Measurements from ENCODE around the gene LAMA3. TPM values are rescaled to one million over a fixed set of nuclear protein-coding genes. Genes with fewer than 3 reads are reported as not detected.

LAMA3 gene
- total RNA-seq, 1 experiment from 2014 or later = 8.1 TPM

DNA sequence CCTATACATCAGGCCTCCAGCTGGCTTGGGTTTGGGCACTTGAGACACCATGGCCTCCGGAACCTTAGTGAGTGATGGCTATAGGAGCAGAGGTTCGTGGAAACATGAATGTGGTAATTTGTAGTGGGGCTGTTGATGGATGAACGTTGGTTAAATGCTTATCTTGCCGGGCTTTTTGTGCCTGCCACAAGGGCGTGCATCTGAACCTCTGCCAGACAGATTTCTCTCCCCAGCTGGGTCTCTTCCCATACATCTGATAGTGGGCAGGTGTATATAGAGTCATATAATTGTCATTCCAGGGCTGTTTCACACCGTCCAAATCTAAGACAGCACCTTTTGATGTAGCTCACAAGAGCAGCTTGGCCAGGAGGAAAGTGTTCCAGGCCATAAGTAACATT, 14.7 kb downstream of the LAMA3 start:
- H3K27me3 ChIP-seq (ENCODE audit: control insufficient read depth, insufficient read depth, low read length) = no peaks in the 10 kb centered on the region; the same call in 1 of the 2 replicates
- no peak overlapping the region for H3K27ac ChIP-seq (ENCODE audit: low read length)
- H3K4me1 ChIP-seq (ENCODE audit: control insufficient read depth, insufficient read depth, low read length) = no peaks in the 10 kb centered on the region
- intact Hi-C loops (cut with micrococcal nuclease; ENCODE audit: unreplicated experiment) (loop anchor here (2.0 to 10.0 kb wide), 2 partner anchors 81 to 189 kb away; no protein-coding TSS in a partner anchor), in situ Hi-C loops (cut with HindIII; ENCODE audit: low pct_unique_long_range_greater_than_20kb, low sequenced_read_pairs) (no loop called here)
- H3K9me3 ChIP-seq (ENCODE audit: control insufficient read depth, insufficient read depth, low read depth, low read length) = peaks cover 8% of the 10 kb centered on the region; the same call in 1 of the 2 replicates
- no peaks in the 10 kb centered on the region for H3K36me3 ChIP-seq (ENCODE audit: control insufficient read depth, insufficient read depth, low read length)
- TF ChIP-seq, protein P1, sequence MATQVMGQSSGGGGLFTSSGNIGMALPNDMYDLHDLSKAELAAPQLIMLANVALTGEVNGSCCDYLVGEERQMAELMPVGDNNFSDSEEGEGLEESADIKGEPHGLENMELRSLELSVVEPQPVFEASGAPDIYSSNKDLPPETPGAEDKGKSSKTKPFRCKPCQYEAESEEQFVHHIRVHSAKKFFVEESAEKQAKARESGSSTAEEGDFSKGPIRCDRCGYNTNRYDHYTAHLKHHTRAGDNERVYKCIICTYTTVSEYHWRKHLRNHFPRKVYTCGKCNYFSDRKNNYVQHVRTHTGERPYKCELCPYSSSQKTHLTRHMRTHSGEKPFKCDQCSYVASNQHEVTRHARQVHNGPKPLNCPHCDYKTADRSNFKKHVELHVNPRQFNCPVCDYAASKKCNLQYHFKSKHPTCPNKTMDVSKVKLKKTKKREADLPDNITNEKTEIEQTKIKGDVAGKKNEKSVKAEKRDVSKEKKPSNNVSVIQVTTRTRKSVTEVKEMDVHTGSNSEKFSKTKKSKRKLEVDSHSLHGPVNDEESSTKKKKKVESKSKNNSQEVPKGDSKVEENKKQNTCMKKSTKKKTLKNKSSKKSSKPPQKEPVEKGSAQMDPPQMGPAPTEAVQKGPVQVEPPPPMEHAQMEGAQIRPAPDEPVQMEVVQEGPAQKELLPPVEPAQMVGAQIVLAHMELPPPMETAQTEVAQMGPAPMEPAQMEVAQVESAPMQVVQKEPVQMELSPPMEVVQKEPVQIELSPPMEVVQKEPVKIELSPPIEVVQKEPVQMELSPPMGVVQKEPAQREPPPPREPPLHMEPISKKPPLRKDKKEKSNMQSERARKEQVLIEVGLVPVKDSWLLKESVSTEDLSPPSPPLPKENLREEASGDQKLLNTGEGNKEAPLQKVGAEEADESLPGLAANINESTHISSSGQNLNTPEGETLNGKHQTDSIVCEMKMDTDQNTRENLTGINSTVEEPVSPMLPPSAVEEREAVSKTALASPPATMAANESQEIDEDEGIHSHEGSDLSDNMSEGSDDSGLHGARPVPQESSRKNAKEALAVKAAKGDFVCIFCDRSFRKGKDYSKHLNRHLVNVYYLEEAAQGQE (IDR thresholded peaks at IDR 0.05; ENCODE audit: insufficient read depth in 1 of 2, low read depth in 2 of 2, low read length in 1 of 2) = no peak
- TF ChIP-seq POLR2AphosphoS5 (IDR thresholded peaks at IDR 0.05; ENCODE audit: low read depth, low read length) (no peak), TCF7L2 (IDR thresholded peaks at IDR 0.05; ENCODE audit: low read depth, low read length) (no peak), SIN3A (IDR thresholded peaks at IDR 0.05; ENCODE audit: borderline replicate concordance, insufficient read depth, low read depth, low read length) (no peak)
- TF ChIP-seq, protein P2, sequence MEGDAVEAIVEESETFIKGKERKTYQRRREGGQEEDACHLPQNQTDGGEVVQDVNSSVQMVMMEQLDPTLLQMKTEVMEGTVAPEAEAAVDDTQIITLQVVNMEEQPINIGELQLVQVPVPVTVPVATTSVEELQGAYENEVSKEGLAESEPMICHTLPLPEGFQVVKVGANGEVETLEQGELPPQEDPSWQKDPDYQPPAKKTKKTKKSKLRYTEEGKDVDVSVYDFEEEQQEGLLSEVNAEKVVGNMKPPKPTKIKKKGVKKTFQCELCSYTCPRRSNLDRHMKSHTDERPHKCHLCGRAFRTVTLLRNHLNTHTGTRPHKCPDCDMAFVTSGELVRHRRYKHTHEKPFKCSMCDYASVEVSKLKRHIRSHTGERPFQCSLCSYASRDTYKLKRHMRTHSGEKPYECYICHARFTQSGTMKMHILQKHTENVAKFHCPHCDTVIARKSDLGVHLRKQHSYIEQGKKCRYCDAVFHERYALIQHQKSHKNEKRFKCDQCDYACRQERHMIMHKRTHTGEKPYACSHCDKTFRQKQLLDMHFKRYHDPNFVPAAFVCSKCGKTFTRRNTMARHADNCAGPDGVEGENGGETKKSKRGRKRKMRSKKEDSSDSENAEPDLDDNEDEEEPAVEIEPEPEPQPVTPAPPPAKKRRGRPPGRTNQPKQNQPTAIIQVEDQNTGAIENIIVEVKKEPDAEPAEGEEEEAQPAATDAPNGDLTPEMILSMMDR (IDR thresholded peaks at IDR 0.05) = no peak
- ATAC-seq (no peak), DNase-seq (ENCODE audit: low read depth, low spot score) (no peak)
- ChIA-PET CTCF (interaction anchor here (0.6 to 2.1 kb wide), 4 partner anchors 17 to 89 kb away, joined by 4 to 18 read pairs (median 6); no protein-coding TSS in a partner anchor), POLR2A (interaction anchor here (0.5 kb wide), 1 partner anchor 435 kb away, joined by 4 read pairs; the partner anchor contains the start of gene CABYR)
- BruUV-seq (replicated peaks) = no TSS peak
- H3K4me3 ChIP-seq (ENCODE audit: low read depth in 2 of 2, low read length in 2 of 2) = no peak overlapping the region

DNA sequence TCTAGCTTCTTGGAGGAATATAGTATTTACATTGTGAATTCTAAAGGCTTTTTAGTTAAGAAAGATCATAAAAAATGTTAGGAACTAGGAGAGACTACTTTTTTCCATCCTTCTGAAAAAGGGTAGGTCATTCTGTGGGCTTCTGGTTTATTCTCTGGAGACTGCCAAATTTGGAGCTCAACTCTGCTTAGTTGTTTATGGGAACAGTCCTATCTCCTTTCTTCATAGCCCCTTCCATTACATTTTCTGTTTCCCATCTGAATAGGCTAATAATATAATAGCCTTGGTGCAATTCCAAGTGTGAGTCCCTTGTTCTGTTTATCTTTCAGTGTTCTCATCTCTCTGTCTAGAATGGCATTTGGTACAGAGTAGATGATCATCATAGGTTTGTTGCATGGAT, 15.6 kb downstream of the LAMA3 start:
- TF ChIP-seq, protein P1 (IDR thresholded peaks at IDR 0.05; ENCODE audit: insufficient read depth in 1 of 2, low read depth in 2 of 2, low read length in 1 of 2) = no peak
- TF ChIP-seq POLR2AphosphoS5 (IDR thresholded peaks at IDR 0.05; ENCODE audit: low read depth, low read length) (no peak), SIN3A (IDR thresholded peaks at IDR 0.05; ENCODE audit: borderline replicate concordance, insufficient read depth, low read depth, low read length) (no peak), TCF7L2 (IDR thresholded peaks at IDR 0.05; ENCODE audit: low read depth, low read length) (no peak)
- intact Hi-C loops (cut with micrococcal nuclease; ENCODE audit: unreplicated experiment) (loop anchor here (10.0 kb wide), 1 partner anchor 190 kb away; no protein-coding TSS in a partner anchor), in situ Hi-C loops (cut with HindIII; ENCODE audit: low pct_unique_long_range_greater_than_20kb, low sequenced_read_pairs) (no loop called here)
- CTCF ChIA-PET = no interaction called here
- Histone ChIP-seq H3K4me3 (ENCODE audit: low read depth in 2 of 2, low read length in 2 of 2) (no peak overlapping the region), H3K9me3 (ENCODE audit: control insufficient read depth, insufficient read depth, low read depth, low read length) (peaks cover 8% of the 10 kb centered on the region; the same call in 1 of the 2 replicates), H3K36me3 (ENCODE audit: control insufficient read depth, insufficient read depth, low read length) (no peaks in the 10 kb centered on the region), H3K27me3 (ENCODE audit: control insufficient read depth, insufficient read depth, low read length) (no peaks in the 10 kb centered on the region; the same call in 1 of the 2 replicates), H3K27ac (ENCODE audit: low read length) (no peak overlapping the region), H3K4me1 (ENCODE audit: control insufficient read depth, insufficient read depth, low read length) (no peaks in the 10 kb centered on the region)
- POLR2A ChIA-PET = no interaction called here
- no TSS peak for BruUV-seq (replicated peaks)
- ATAC-seq = no peak
- DNase-seq (ENCODE audit: low read depth, low spot score) = no peak

Data from Panc1 (cell line).